ENCODE data around the gene KIR3DL1. TPM values are rescaled to one million over a fixed set of nuclear protein-coding genes. Genes with fewer than 3 reads are reported as not detected.
"Not testable (repeated sequence)": the region's sequence is repeated elsewhere in the genome, so short reads cannot be mapped to it uniquely, and the experiment has no call there.

The KIR3DL1 gene
- total RNA-seq, 2 experiments from 2014 or later = not detected

DNA sequence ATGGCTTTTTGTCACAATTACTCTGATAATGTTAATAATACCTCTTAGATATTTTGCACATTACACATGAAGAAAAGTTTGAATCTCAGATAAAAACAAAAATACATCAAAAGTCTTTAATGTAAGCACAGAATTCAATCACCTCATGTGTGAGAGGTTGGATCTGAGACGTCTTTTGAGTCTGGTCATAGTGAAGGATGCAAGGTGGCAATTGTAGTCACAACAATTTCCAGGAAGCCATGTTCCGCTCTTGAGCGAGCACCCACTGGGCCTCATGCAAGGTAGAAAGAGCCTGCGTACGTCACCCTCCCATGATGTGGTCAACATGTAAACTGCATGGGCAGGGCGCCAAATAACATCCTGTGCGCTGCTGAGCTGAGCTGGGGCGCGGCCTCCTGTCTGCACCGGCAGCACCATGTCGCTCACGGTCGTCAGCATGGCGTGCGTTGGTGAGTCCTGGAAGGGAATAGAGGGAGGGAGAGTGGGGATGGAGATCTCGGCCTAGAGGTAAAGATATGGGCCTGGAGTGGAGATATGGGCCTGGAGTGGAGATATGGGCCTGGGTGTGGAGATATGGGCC lies 33.9 kb downstream of the KIR3DL1 start, which contains the start of gene KIR3DL2:
KIR3DL2 (plus strand) TSS at position 383 of the 580 bp plus-strand sequence; CDS start at position 416, 33 bp downstream.
- not testable (repeated sequence) for H3K36me3 Mint-ChIP-seq, H3K4me1 Mint-ChIP-seq, H3K4me3 Mint-ChIP-seq, DNase-seq, H3K27ac Mint-ChIP-seq, H3K9me3 Mint-ChIP-seq
- peaks cover 10% of the 10 kb centered on the region for H3K27me3 Mint-ChIP-seq

DNA sequence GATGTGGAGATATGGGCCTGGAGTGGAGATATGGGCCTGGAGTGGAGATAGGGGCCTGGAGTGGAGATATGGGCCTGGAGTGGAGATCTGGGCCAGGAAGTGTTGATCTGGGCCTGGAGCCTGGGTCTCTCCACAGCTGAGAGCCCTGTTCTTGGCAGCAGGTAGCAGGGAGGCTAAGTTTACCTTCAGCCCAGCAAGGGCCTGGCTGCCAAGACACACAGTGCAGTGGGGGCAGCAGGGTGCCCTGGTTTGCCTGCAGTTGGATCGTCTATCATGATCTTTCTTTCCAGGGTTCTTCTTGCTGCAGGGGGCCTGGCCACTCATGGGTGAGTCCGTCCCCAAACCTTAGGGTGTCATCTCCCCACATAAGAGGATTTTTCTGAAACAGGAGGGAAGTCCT lies 34.7 kb downstream of the KIR3DL1 start:
- peaks cover 2% of the 10 kb centered on the region for H3K9me3 Mint-ChIP-seq
- no peak overlapping the region for H3K4me3 Mint-ChIP-seq
- no peak overlapping the region for H3K27ac Mint-ChIP-seq
- H3K27me3 Mint-ChIP-seq = peaks cover 10% of the 10 kb centered on the region
- H3K4me1 Mint-ChIP-seq = no peaks in the 10 kb centered on the region
- no peaks in the 10 kb centered on the region for H3K36me3 Mint-ChIP-seq
- no peak for DNase-seq

DNA sequence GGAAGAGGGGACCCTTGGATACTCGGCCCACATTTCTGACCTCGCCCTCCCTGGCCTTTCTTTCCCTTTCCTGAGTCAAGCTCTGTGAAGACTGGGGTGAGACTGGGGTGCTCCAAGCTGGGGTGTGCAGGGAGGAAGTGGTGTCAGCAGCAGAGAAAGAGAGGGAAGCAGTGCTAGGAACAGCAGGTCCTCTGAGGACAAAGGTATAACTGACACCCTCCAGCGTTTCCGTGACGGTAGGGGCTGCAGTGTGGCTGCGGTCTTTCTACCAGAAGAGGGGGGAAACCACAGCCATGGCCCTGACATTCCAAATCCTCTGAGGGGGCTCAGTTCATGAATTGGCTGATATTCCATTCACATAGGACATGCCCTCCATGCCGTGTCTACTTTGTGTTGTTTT lies 35.1 kb downstream of the KIR3DL1 start:
- no peak for DNase-seq
- no peak overlapping the region for H3K27ac Mint-ChIP-seq
- H3K4me3 Mint-ChIP-seq = no peak overlapping the region
- H3K27me3 Mint-ChIP-seq = peaks cover 10% of the 10 kb centered on the region
- H3K4me1 Mint-ChIP-seq = no peaks in the 10 kb centered on the region
- H3K9me3 Mint-ChIP-seq = peaks cover 2% of the 10 kb centered on the region
- H3K36me3 Mint-ChIP-seq = no peaks in the 10 kb centered on the region

DNA sequence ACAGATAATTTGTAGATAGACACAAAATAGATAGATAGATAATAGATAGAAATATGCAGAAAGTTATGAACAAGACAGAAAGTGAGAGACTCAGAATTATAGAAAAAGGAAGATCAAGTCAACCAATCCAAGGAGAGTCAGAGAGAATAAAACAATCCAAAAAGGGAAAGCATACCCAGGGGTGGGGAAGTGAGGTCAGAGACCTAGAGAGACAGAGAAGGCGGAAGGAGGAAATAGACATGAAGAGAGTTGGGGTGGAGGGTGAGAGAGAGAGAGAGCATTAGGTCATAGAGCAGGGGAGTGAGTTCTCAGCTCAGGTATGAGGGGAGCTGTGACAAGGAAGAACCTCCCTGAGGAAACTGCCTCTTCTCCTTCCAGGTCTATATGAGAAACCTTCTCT lies 39.0 kb downstream of the KIR3DL1 start:
- not testable (repeated sequence) for DNase-seq, H3K36me3 Mint-ChIP-seq, H3K9me3 Mint-ChIP-seq, H3K27ac Mint-ChIP-seq, H3K4me1 Mint-ChIP-seq, H3K4me3 Mint-ChIP-seq
- H3K27me3 Mint-ChIP-seq = peaks cover 16% of the 10 kb centered on the region

DNA sequence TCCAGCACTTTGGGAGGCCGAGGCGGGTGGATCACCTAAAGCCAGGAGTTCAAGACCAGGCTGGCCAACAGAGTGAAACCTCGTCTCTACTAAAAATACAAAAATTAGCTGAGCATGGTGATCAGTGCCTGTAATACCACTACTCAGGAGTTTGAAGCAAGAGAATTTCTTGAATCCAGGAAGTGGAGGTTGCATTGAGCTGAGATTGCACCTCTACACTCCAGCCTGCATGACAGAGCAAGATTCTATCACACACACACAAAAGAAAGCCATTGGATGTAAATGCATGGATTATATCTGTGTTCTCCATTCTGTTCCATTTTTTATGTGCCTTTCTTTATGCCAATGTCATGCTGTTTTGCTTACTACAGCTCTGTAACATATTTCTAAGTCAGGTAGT lies 42.2 kb downstream of the KIR3DL1 start:
- not testable (repeated sequence) for H3K36me3 Mint-ChIP-seq, H3K4me3 Mint-ChIP-seq, H3K27ac Mint-ChIP-seq, H3K4me1 Mint-ChIP-seq, DNase-seq, H3K9me3 Mint-ChIP-seq
- H3K27me3 Mint-ChIP-seq = peaks cover 16% of the 10 kb centered on the region

DNA sequence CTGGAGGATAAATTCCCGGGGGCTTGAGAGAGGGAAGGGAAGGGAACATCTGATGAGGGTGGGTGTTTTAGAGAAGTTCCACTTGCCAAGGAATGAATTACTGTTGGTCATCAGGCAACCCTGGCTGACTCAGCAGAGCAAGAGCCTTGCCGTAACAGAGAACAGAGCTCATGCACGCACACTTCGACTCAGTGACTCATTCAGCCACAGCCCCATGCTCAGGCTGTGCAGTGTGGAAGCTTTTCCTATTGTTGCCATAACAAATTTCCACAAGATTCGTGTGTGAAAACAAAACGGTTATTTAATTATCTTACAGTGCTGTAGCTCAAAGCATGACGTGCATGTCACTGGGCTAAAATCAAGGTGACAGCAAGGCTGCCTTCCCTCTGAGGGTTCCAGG lies 43.2 kb downstream of the KIR3DL1 start:
- DNase-seq, H3K27ac Mint-ChIP-seq, H3K36me3 Mint-ChIP-seq, H3K4me1 Mint-ChIP-seq, H3K4me3 Mint-ChIP-seq, H3K9me3 Mint-ChIP-seq: not testable (repeated sequence)
- peaks cover 15% of the 10 kb centered on the region for H3K27me3 Mint-ChIP-seq

GRCh38 chr19:54863459-54863858 lies 47.2 kb downstream of the KIR3DL1 start:
- H3K36me3 Mint-ChIP-seq, H3K27ac Mint-ChIP-seq, DNase-seq, H3K4me1 Mint-ChIP-seq, H3K4me3 Mint-ChIP-seq, H3K9me3 Mint-ChIP-seq: not testable (repeated sequence)
- H3K27me3 Mint-ChIP-seq = peaks cover 33% of the 10 kb centered on the region

DNA sequence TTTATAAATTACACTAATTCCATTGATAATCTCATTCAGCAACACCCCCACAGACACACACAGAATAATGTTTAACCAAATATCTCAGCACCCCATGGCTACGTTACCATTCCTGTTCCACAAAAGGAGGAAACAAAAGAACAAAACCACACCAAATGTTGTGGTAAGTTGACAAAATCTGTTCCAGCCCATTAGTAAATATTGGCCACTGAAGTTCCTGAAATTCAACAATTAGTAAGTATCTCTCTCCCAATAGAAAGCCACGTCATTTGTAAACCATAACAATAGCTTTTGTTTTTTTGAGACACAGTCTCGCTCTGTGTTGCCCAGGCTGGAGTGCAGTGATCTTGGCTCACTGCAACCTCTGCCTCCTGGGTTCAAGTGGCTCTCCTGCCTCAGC lies 55.4 kb downstream of the KIR3DL1 start:
- Mint-ChIP-seq H3K4me3 (no peak overlapping the region), H3K27me3 (peaks cover 21% of the 10 kb centered on the region), H3K36me3 (no peaks in the 10 kb centered on the region), H3K4me1 (no peaks in the 10 kb centered on the region), H3K27ac (no peak overlapping the region), H3K9me3 (peaks cover 2% of the 10 kb centered on the region)
- DNase-seq = no peak

- Mint-ChIP-seq H3K9me3 (no peaks in the 10 kb centered on the region), H3K27me3 (peaks cover 8% of the 10 kb centered on the region)
These were observed 57.7 kb downstream of the KIR3DL1 start, which contains the start of gene FCAR for GRCh38 chr19:54873990-54874389. TSS of gene FCAR (plus strand) at chr19:54874235. CDS start at chr19:54874290, 55 bp downstream.

GRCh38 chr19:54875506-54875905 lies 59.2 kb downstream of the KIR3DL1 start:
- Mint-ChIP-seq H3K27ac (no peak overlapping the region), H3K4me1 (no peaks in the 10 kb centered on the region), H3K4me3 (no peak overlapping the region), H3K36me3 (no peaks in the 10 kb centered on the region), H3K9me3 (no peaks in the 10 kb centered on the region), H3K27me3 (peaks cover 23% of the 10 kb centered on the region)
- no peak for DNase-seq

More at GRCh38 chr19:54873990-54874389, 57.7 kb downstream of the KIR3DL1 start, which contains the start of gene FCAR:
- DNase-seq = no peak
- Mint-ChIP-seq H3K4me1 (no peaks in the 10 kb centered on the region), H3K4me3 (no peak within 1 kb of the TSS), H3K36me3 (no peaks in the 10 kb centered on the region), H3K27ac (no peak within 1 kb of the TSS)

- H3K27ac Mint-ChIP-seq = no peak overlapping the region
These were observed 61.2 kb downstream of the KIR3DL1 start for GRCh38 chr19:54877471-54877870.

More at GRCh38 chr19:54877471-54877870, 61.2 kb downstream of the KIR3DL1 start:
- no peak for DNase-seq
- Mint-ChIP-seq H3K9me3 (no peaks in the 10 kb centered on the region), H3K36me3 (no peaks in the 10 kb centered on the region), H3K4me3 (no peak overlapping the region), H3K27me3 (peaks cover 35% of the 10 kb centered on the region), H3K4me1 (no peaks in the 10 kb centered on the region)

Other genes starting within 250 kb of the KIR3DL1 start
- gene LILRA2, start 242.7 kb upstream of the KIR3DL1 start, total RNA-seq = not detected
- not detected for gene LILRA1, start 222.8 kb upstream of the KIR3DL1 start, total RNA-seq
- gene LILRB1, start 186.0 kb upstream of the KIR3DL1 start, total RNA-seq = under 1 TPM; 0.25 to 0.72 TPM
- gene LILRB4, start 153.5 kb upstream of the KIR3DL1 start, total RNA-seq = not detected
- gene KIR3DL3, start 92.0 kb upstream of the KIR3DL1 start, total RNA-seq = not detected
- not detected for gene KIR2DL3, start 78.0 kb upstream of the KIR3DL1 start, total RNA-seq
- not detected for gene KIR2DL1, start 46.7 kb upstream of the KIR3DL1 start, total RNA-seq
- gene KIR2DL4, start 12.9 kb upstream of the KIR3DL1 start, total RNA-seq = not detected
- under 1 TPM in 1 of 2 experiments, not detected in 1; 0.14 TPM for gene KIR2DS4, start 16.2 kb downstream of the KIR3DL1 start, total RNA-seq
- gene KIR3DL2, start 34.0 kb downstream of the KIR3DL1 start, total RNA-seq = under 1 TPM in 1 of 2 experiments, not detected in 1; 0.18 TPM
- gene FCAR, start 57.8 kb downstream of the KIR3DL1 start, total RNA-seq = not detected
- gene NCR1, start 89.7 kb downstream of the KIR3DL1 start, total RNA-seq = under 1 TPM in 1 of 2 experiments, not detected in 1; 0.43 TPM
- not detected for gene NLRP7, start 131.1 kb downstream of the KIR3DL1 start, total RNA-seq
- 10 to 100 TPM; 19.9 to 20.8 TPM for gene NLRP2, start 149.9 kb downstream of the KIR3DL1 start, total RNA-seq
- not detected for gene GP6, start 221.8 kb downstream of the KIR3DL1 start, total RNA-seq
- 10 to 100 TPM; 21.7 to 24.0 TPM for gene RDH13, start 246.7 kb downstream of the KIR3DL1 start, total RNA-seq